Activated CD4-positive, alpha-beta T cell treated with anti-CD3 and anti-CD28 coated beads, Interleukin-2, Interleukin-6, amounts not matched to agents 100 ng/mL and 50 ng/mL, durations not matched to agents 16 hours and 8 hours (primary cell): Measurements from ENCODE around the gene DNAH2.

ENCODE experiments used
- DNase-seq: peaks from one replicate; pipeline ENCODE4 v3.0.0-alpha.2; 2020

The DNAH2 gene

GRCh38 chr17:7727886-7728285, 10.3 kb downstream of the DNAH2 start:
- no peak for DNase-seq

- no peak for DNase-seq
These were observed 12.3 kb downstream of the DNAH2 start for GRCh38 chr17:7729816-7730215.

- no peak for DNase-seq
These were observed 15.5 kb downstream of the DNAH2 start for GRCh38 chr17:7732981-7733539.

- no peak for DNase-seq
These were observed 20.1 kb downstream of the DNAH2 start for GRCh38 chr17:7737601-7738000.

- DNase-seq = no peak
These were observed 22.2 kb downstream of the DNAH2 start for GRCh38 chr17:7739746-7740145.

- no peak for DNase-seq
These were observed 23.0 kb downstream of the DNAH2 start for GRCh38 chr17:7740481-7741001.

- DNase-seq = no peak
These were observed 25.2 kb downstream of the DNAH2 start for GRCh38 chr17:7742729-7743128.

- DNase-seq = no peak
These were observed 26.9 kb downstream of the DNAH2 start for GRCh38 chr17:7744416-7744815.

GRCh38 chr17:7745748-7746470, 28.4 kb downstream of the DNAH2 start:
- DNase-seq = no peak

GRCh38 chr17:7747635-7748071, 30.1 kb downstream of the DNAH2 start:
- no peak for DNase-seq

- no peak for DNase-seq
These were observed 30.7 kb downstream of the DNAH2 start for GRCh38 chr17:7748076-7748775.

GRCh38 chr17:7750321-7750821, 32.8 kb downstream of the DNAH2 start:
- DNase-seq = no peak

- no peak for DNase-seq
These were observed 37.1 kb downstream of the DNAH2 start for GRCh38 chr17:7754656-7755055.

- DNase-seq = no peak
These were observed 37.7 kb downstream of the DNAH2 start for GRCh38 chr17:7755095-7755890.

GRCh38 chr17:7756968-7757367, 39.4 kb downstream of the DNAH2 start:
- DNase-seq = no peak

- no peak for DNase-seq
These were observed 46.4 kb downstream of the DNAH2 start for GRCh38 chr17:7763919-7764318.

GRCh38 chr17:7767004-7767403, 49.5 kb downstream of the DNAH2 start:
- no peak for DNase-seq

- no peak for DNase-seq
These were observed 50.0 kb downstream of the DNAH2 start for GRCh38 chr17:7767405-7768021.

- no peak for DNase-seq
These were observed 52.3 kb downstream of the DNAH2 start for GRCh38 chr17:7769854-7770253.

GRCh38 chr17:7774055-7774521, 56.5 kb downstream of the DNAH2 start:
- DNase-seq = no peak

- no peak for DNase-seq
These were observed 57.5 kb downstream of the DNAH2 start for GRCh38 chr17:7775051-7775450.

GRCh38 chr17:7777017-7777416, 59.5 kb downstream of the DNAH2 start:
- no peak for DNase-seq
